NCI-H1436 (cell line): Measurements from ENCODE around the gene SEMA6A.
"Not testable (repeated sequence)": the region's sequence is repeated elsewhere in the genome, so short reads cannot be mapped to it uniquely, and the experiment has no call there.

ENCODE experiments used
- DNase-seq: peaks from one replicate; lab custom pipeline; 2025; lab: John Stamatoyannopoulos, UW

The SEMA6A gene

GRCh38 chr5:116546033-116546742 is 28.4 kb downstream of the SEMA6A start:
- no peak for DNase-seq

GRCh38 chr5:116545465-116545864 is 29.2 kb downstream of the SEMA6A start:
- DNase-seq, result not testable (repeated sequence)

GRCh38 chr5:116544531-116545241 is 29.9 kb downstream of the SEMA6A start:
- no peak for DNase-seq

DNA sequence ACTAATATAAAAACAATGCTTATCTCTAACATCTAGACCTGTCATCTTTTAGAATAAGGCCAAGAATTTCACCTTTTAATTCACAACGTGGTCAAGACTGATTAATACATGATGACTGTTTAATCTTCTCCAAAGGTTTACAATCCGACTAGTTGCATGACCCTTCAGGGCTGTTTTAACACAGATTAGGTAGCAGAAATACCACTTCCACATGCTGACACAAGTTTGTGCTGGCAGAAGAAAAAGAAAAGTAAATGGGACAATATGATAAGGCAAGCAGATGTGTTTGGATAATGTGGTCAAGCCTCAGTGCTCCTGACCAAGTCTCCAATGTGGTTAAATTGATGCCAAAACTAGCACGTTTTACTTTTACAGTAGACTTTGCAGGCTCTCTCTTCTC is 31.1 kb downstream of the SEMA6A start:
- no peak for DNase-seq

DNA sequence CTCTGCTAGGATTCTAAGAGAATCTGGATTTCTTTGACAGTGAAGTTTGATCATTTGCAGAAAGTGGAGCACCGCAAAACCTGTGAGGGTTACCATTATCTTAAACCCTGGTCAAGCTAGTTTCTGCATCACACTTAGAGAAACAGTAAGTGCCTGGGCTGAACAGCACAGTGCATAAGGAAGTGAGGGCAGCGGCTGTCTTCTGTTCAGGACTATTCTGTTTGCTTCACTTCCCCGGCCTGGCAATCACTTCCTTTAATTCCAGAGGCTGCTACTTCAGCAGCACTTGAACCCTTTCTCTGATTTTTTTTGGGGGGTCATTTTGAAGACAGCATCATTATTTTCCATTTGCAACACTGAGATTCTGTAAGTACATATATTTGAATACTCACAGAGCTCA is 32.0 kb downstream of the SEMA6A start:
- no peak for DNase-seq

DNA sequence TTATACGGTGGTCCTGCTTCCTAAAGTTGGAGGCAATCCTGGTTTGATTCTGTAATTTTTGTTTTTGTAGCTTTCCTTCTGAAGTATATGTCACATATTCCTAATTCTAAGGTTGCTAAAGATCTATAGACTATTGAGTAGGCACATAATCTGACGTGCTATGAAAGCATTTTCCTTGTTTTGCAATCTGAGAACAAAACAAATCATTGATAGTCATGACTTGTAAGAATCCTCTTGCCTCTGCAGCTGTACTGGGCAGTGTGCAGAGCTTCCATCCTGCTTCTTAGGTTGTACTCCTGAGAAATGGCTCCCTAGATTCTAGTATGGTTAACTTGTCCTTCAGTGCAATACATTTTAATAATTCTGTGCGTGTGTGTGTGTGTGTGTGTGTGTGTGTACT is 35.4 kb downstream of the SEMA6A start:
- no peak for DNase-seq

DNA sequence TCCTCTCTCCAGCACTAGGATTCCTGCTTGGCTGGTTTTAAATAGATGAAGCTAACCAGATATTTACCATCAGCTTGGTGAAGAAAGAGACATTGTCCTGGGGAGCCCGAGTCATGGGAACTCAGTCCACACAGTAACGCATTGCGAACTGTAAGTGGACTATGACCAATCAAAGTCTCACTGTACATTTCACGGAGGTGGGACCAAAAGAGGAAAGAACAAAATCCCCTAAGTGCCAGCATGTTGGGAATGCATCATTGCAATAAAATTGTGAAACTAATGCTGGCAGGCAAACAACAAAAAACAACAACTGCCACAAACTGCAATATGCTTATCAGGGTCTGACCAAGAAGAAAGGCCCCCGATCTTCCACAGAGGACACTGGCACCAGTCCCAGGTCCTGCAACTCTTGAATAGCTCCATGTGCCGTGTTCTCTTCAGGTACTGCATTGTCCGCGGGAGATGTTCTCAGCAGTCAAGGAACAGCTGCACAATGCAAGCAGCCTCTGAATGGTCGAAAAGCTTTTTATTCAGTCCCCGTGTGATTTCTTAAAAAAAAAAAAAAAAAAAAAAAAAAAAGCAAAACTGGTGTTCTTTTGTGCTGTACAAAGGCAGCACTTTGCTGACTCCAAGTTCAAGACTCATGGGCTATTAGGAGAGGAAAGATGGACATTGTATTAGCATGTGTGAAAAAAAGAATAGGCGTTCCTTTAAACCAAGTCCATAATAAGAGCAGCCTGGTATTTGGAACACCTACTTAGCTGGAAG is 38.1 kb downstream of the SEMA6A start:
- DNase-seq, result no peak

DNA sequence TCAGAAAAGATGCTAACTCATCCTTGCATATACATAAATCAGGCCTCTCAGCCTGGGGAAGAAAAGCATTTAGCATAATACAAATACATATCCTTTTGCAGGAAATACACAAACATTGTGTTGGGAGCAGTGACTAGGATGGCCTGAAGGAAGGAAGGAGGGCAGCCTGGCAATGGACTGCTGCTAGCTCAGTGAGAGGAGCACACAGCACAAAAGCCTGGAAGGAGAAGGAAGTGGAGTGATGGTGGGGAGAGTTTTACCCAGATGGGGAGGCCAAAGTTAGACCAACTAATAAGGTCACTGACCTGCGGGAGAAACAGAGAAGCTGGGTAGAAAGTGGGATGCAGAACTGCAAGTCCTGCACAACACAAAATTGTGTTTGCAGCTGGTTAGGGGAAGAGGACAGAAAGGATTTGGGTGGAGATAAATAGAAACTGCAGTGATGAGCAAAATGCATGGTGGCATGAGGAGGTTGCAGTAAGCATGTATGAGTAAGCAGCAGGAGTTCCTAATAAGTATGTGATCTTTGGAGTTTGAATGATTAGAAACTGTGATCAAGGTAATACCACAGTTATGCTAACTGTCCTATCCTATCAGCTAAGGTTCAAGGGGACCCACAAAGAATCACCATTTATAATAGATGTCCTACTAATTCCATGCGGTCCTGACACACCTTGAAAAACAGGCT is 39.5 kb downstream of the SEMA6A start:
- no peak for DNase-seq

- DNase-seq, result peak; percentile 35
These were observed 41.7 kb downstream of the SEMA6A start for GRCh38 chr5:116532762-116533525.

DNA sequence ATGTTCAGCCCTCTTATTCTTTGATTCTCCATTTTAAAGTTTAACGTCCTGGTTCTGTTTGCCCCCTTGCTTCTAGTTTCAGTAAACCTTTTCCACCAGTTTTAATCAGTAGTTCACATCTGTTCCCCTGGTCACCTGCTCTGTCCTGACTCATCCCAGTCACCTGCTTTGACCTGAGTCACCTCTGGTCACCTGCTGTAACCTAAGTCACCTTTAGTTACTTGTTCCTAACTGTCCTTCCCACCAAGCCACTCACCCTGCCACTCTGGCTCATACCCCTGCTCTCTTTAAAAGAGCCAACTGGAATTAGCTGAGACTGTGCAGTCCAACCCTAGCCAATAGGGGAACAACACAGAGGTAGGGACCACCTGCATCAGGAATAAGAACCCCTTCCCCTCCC is 43.0 kb downstream of the SEMA6A start:
- DNase-seq, result no peak

DNA sequence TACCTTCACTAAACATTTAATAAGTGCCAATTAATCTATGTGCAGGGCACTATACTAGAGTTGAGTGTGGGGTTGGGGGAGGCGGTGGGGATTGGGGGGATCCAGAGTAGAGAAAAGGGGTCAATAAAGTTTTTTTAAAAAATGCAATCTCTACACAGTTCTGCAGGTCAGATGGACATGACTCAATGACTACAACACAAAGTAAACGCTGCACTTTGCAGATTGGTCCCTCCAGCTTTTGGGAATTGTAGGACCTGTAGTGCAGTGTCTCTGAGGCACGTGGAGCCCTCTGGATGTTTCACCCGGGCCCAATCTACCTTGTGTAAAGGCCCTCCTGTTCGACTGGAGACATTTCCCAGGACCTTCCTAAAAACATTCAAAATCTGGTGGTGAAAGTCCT is 43.5 kb downstream of the SEMA6A start:
- no peak for DNase-seq

- DNase-seq, result no peak
These were observed 44.3 kb downstream of the SEMA6A start for GRCh38 chr5:116530276-116530675.

DNA sequence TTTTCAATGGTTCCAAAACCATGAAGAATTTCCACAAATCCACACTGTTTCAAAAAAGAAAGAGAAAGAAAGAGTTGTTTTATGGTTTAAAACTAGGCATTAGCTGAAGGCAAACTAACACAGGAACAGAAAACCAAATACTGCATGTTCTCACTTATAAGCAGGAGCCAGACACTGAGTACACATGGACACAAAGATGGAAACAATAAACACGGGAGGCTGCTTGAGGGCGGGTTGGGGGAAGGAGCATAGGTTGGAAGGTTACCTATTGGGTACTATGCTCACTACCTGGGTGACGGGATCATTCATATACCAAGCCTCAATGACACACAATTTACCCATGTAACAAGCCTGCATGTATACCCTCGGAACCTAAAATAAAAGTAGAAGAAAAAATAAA is 45.0 kb downstream of the SEMA6A start:
- DNase-seq, result no peak

GRCh38 chr5:116528519-116529234 is 45.9 kb downstream of the SEMA6A start:
- DNase-seq, result no peak

GRCh38 chr5:116527582-116527981 is 47.0 kb downstream of the SEMA6A start:
- DNase-seq, result no peak

- no peak for DNase-seq
These were observed 48.9 kb downstream of the SEMA6A start for GRCh38 chr5:116525674-116526073.

DNA sequence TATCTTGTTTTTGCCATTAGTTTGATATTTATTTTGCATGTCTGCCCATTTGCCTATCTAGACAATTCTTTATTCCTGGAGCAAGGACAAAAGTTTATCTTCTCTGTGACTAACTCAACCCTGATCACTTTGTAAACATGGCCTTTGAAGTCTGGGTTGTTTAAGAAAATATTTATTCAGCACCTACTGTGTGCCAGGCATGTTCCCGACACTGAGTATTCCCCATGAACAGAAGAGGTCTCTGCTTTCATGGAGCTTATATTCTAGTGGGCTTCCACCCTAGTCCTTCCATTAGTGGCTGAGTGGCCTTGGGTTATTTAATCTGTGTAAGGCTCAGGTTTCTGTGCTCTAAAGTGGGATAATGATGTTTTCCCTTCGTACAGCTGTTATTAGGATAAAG is 49.7 kb downstream of the SEMA6A start:
- no peak for DNase-seq

GRCh38 chr5:116524051-116524904 is 50.3 kb downstream of the SEMA6A start:
- DNase-seq, result no peak

DNA sequence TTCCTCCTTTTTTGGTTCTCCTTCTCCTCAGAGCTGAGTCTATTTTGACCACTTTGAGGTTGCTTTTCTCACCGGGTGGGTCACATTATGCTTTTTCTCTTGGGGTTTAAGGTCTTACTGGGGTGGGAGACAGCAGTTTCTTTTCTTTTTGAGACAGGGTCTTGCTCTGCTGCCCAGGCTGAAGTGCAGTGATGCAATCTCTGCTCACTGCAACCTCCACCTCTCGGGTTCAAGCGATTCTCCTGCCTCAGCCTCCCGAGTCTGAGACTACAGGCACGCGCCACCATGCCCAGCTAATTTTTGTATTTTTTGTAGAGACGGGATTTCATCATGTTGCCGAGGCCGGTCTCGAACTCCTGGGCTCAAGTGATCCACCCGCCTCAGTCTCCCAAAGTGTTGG is 51.4 kb downstream of the SEMA6A start:
- not testable (repeated sequence) for DNase-seq
